ENCODE data around the gene DTHD1. TPM values are rescaled to one million over a fixed set of nuclear protein-coding genes. Genes with fewer than 3 reads are reported as not detected.

The DTHD1 gene
- total and polyA plus RNA-seq, 2 donors (not counting 3 experiments of a cell fraction or from before 2014, with no cell fraction given) = not detected

DNA sequence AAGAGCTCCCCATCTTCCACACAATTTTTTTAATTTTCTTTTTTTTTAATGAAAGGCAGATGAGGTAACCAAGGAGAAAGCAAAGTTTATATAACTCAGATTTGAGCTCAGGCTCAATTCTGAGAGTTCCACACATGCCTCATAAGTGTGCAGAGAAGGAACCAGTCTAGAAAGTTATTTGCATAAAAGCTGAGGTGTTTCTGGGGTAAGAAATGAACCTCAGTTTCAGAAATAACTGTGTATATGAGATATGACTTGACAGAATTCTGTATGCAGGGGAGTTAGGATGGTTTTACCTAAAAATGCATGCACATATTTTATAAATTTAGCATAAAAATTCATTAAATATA, 51.3 kb downstream of the DTHD1 start:
- H2AFZ ChIP-seq (ENCODE audit: low read depth, low read length) = no peak overlapping the region
- H3K4me1 ChIP-seq (ENCODE audit: control insufficient read depth, extremely low read depth, insufficient read depth, low read length) = no peaks in the 10 kb centered on the region
- FAIRE-seq = no peak
- POLR2A ChIA-PET = no interaction called here
- H3K36me3 ChIP-seq (ENCODE audit: control insufficient read depth in 2 of 2, extremely low read depth in 1 of 2, insufficient read depth in 2 of 2, low read length in 2 of 2) = no peaks in the 10 kb centered on the region
- no peaks in the 10 kb centered on the region for H4K20me1 ChIP-seq (replicated peaks; ENCODE audit: control insufficient read depth, extremely low read depth, insufficient read depth, low read length)
- H3K9ac ChIP-seq (replicated peaks; ENCODE audit: extremely low read depth, insufficient read depth, low read length) = no peak overlapping the region
- no peaks in the 10 kb centered on the region for H3K79me2 ChIP-seq (ENCODE audit: control insufficient read depth, insufficient read depth, low read length)
- DNase-seq (ENCODE audit: low read depth, low spot score) = no peak
- dilution Hi-C loops (cut with MboI; ENCODE audit: extremely low pct_ligation_motif_present, low sequenced_read_pairs) (no loop called here), intact Hi-C loops (cut with micrococcal nuclease) (no loop called here)
- no peaks in the 10 kb centered on the region for H3K9me1 ChIP-seq (replicated peaks; ENCODE audit: control insufficient read depth, extremely low read depth, insufficient read depth, low read length)
- no TSS peak for BruUV-seq (replicated peaks)
- no peaks in the 10 kb centered on the region for H3K9me3 ChIP-seq (replicated peaks; ENCODE audit: control insufficient read depth, insufficient read depth, low read length)
- H3K27ac ChIP-seq (ENCODE audit: insufficient read depth, low read depth, low read length) = no peak overlapping the region
- H3K27me3 ChIP-seq (ENCODE audit: control insufficient read depth in 2 of 2, insufficient read depth in 2 of 2, low read length in 2 of 2) = no peaks in the 10 kb centered on the region
- no peak overlapping the region for H3K4me3 ChIP-seq (replicated peaks in 1 of 3; ENCODE audit: insufficient read depth in 1 of 3, low read depth in 1 of 3, low read length in 3 of 3)
- no peak for TF ChIP-seq POLR2A (IDR thresholded peaks at IDR 0.05; ENCODE audit: low read depth, low read length)
- TF ChIP-seq MYC (IDR thresholded peaks at IDR 0.05; ENCODE audit: low read depth, low read length) = no peak
- TF ChIP-seq, protein P1, sequence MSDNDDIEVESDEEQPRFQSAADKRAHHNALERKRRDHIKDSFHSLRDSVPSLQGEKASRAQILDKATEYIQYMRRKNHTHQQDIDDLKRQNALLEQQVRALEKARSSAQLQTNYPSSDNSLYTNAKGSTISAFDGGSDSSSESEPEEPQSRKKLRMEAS (IDR thresholded peaks at IDR 0.05; ENCODE audit: insufficient read depth, insufficient read length) = no peak
- TF ChIP-seq POLR2AphosphoS5 (IDR thresholded peaks at IDR 0.05; ENCODE audit: insufficient read depth, low read depth, low read length) = no peak
- TF ChIP-seq EZH2 (IDR thresholded peaks at IDR 0.05; ENCODE audit: borderline replicate concordance, low read depth, low read length, severe bottlenecking) = no peak
- no peak for TF ChIP-seq FOS (IDR thresholded peaks at IDR 0.05; ENCODE audit: borderline replicate concordance, insufficient read depth, low read length)
- TF ChIP-seq, protein P2, sequence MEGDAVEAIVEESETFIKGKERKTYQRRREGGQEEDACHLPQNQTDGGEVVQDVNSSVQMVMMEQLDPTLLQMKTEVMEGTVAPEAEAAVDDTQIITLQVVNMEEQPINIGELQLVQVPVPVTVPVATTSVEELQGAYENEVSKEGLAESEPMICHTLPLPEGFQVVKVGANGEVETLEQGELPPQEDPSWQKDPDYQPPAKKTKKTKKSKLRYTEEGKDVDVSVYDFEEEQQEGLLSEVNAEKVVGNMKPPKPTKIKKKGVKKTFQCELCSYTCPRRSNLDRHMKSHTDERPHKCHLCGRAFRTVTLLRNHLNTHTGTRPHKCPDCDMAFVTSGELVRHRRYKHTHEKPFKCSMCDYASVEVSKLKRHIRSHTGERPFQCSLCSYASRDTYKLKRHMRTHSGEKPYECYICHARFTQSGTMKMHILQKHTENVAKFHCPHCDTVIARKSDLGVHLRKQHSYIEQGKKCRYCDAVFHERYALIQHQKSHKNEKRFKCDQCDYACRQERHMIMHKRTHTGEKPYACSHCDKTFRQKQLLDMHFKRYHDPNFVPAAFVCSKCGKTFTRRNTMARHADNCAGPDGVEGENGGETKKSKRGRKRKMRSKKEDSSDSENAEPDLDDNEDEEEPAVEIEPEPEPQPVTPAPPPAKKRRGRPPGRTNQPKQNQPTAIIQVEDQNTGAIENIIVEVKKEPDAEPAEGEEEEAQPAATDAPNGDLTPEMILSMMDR (IDR thresholded peaks at IDR 0.05; ENCODE audit: extremely low read depth in 1 of 2, insufficient read depth in 1 of 2, low read depth in 1 of 2, low read length in 2 of 2) = no peak
- TF ChIP-seq JUN (IDR thresholded peaks at IDR 0.05; ENCODE audit: borderline replicate concordance, insufficient read depth, insufficient read length, low read depth) = no peak
- TF ChIP-seq GATA2 (IDR thresholded peaks at IDR 0.05; ENCODE audit: insufficient read depth, insufficient read length, low read depth, low read length) = no peak
- CTCF ChIA-PET = no interaction called here
- no peak overlapping the region for H3K4me2 ChIP-seq (ENCODE audit: insufficient read depth, low read length)
